T-helper 1 cell treated with Interleukin-12 subunit alpha and Interleukin-12 subunit beta and Interleukin-4 antibody, amounts not matched to agents 30 μg/mL and 1 μg/mL, for 36 hours (primary cell): Measurements from ENCODE around the gene XPO6.
"Not testable (repeated sequence)": the region's sequence is repeated elsewhere in the genome, so short reads cannot be mapped to it uniquely, and the experiment has no call there.

Experiments used
- H3K27ac Mint-ChIP-seq: one replicate; pipeline ENCODE4 v1.8.0; 2021; ENCODE audit warnings: mild to moderate bottlenecking, mixed read lengths
- H3K27me3 Mint-ChIP-seq: one replicate; pipeline ENCODE4 v1.8.0; 2021; ENCODE audit warnings: low read depth, mixed read lengths
- H3K36me3 Mint-ChIP-seq: one replicate; pipeline ENCODE4 v1.8.0; 2021; ENCODE audit warnings: low read depth, mixed read lengths
- H3K4me1 Mint-ChIP-seq: one replicate; pipeline ENCODE4 v1.8.0; 2021; ENCODE audit warnings: low read depth, mixed read lengths
- H3K4me3 Mint-ChIP-seq: one replicate; pipeline ENCODE4 v1.8.0; 2021; ENCODE audit warnings: mild to moderate bottlenecking, moderate library complexity, mixed read lengths
- H3K9me3 Mint-ChIP-seq: one replicate; pipeline ENCODE4 v1.8.0; 2021; ENCODE audit warnings: mixed read lengths

The XPO6 gene

GRCh38 chr16:28131743-28132393 lies 79.9 kb downstream of the XPO6 start:
- peaks cover 64% of the 10 kb centered on the region for H3K36me3 Mint-ChIP-seq
- peaks cover 17% of the 10 kb centered on the region for H3K4me1 Mint-ChIP-seq
- H3K4me3 Mint-ChIP-seq: no peak overlapping the region
- no peaks in the 10 kb centered on the region for H3K27me3 Mint-ChIP-seq
- H3K9me3 Mint-ChIP-seq: no peaks in the 10 kb centered on the region
- no peak overlapping the region for H3K27ac Mint-ChIP-seq

- Mint-ChIP-seq H3K27ac (no peak overlapping the region), H3K27me3 (no peaks in the 10 kb centered on the region), H3K4me3 (no peak overlapping the region), H3K9me3 (no peaks in the 10 kb centered on the region), H3K4me1 (peaks cover 12% of the 10 kb centered on the region), H3K36me3 (peaks cover 66% of the 10 kb centered on the region)
Measured at GRCh38 chr16:28131181-28131580, 80.6 kb downstream of the XPO6 start.

GRCh38 chr16:28130099-28131088 lies 81.4 kb downstream of the XPO6 start:
- H3K4me1 Mint-ChIP-seq: peaks cover 10% of the 10 kb centered on the region
- no peaks in the 10 kb centered on the region for H3K9me3 Mint-ChIP-seq
- H3K4me3 Mint-ChIP-seq: no peak overlapping the region
- H3K27me3 Mint-ChIP-seq: no peaks in the 10 kb centered on the region
- no peak overlapping the region for H3K27ac Mint-ChIP-seq
- H3K36me3 Mint-ChIP-seq: peaks cover 68% of the 10 kb centered on the region

- Mint-ChIP-seq H3K4me1 (peaks cover 9% of the 10 kb centered on the region), H3K27me3 (no peaks in the 10 kb centered on the region), H3K27ac (peak overlapping the region; percentile 12), H3K4me3 (no peak overlapping the region), H3K9me3 (no peaks in the 10 kb centered on the region), H3K36me3 (peaks cover 49% of the 10 kb centered on the region)
Measured at GRCh38 chr16:28126684-28127620, 84.8 kb downstream of the XPO6 start.

- Mint-ChIP-seq H3K4me3 (no peak overlapping the region), H3K36me3 (peaks cover 55% of the 10 kb centered on the region), H3K4me1 (peaks cover 13% of the 10 kb centered on the region), H3K27ac (no peak overlapping the region), H3K9me3 (no peaks in the 10 kb centered on the region), H3K27me3 (no peaks in the 10 kb centered on the region)
Measured at GRCh38 chr16:28125592-28125991, 86.2 kb downstream of the XPO6 start.

DNA sequence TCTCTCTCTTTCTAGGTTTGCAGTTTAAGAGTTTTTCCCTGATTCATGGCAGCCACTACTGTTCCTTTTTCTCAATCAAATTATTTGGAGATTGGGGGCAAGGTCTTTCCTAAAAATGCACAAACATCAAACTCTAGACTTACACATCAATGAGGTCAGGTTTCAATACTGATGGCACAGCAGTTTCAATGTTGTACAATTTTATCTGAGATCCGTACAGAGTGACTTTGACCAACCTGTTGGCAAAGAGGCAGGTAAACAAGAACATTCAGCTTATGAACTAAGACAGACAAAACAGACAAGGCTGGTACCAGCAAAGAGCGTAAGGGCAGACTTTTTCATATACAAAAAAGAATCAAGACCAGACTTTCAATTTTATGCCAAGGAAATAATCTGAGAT lies 90.2 kb downstream of the XPO6 start:
- no peaks in the 10 kb centered on the region for H3K9me3 Mint-ChIP-seq
- peaks cover 4% of the 10 kb centered on the region for H3K4me1 Mint-ChIP-seq
- H3K4me3 Mint-ChIP-seq: no peak overlapping the region
- H3K36me3 Mint-ChIP-seq: peaks cover 45% of the 10 kb centered on the region
- H3K27ac Mint-ChIP-seq: no peak overlapping the region
- no peaks in the 10 kb centered on the region for H3K27me3 Mint-ChIP-seq

DNA sequence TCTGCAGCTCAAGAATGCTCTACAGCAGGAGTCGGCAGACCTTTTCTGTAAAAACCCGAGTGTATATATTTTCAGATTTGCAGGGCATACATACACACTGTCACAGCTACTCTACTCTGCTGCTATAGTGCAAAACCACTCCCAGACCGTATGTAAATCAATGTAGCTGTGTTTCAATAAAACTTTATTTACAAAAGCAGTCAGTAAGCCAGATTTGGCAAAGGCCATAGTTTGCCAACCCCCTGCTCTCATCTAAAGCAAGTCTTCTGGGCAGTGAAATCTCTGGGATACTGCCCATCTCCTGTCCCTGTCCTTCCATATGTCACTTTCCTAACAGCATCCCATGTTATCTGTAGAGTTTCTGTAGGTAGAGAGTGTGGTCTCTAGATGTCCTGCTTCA lies 91.0 kb downstream of the XPO6 start:
- Mint-ChIP-seq H3K27ac (no peak overlapping the region), H3K4me1 (peaks cover 4% of the 10 kb centered on the region), H3K4me3 (no peak overlapping the region), H3K27me3 (no peaks in the 10 kb centered on the region), H3K9me3 (no peaks in the 10 kb centered on the region), H3K36me3 (peaks cover 50% of the 10 kb centered on the region)

GRCh38 chr16:28118637-28119036 lies 93.1 kb downstream of the XPO6 start:
- H3K4me1 Mint-ChIP-seq: peaks cover 4% of the 10 kb centered on the region
- H3K4me3 Mint-ChIP-seq: no peak overlapping the region
- H3K9me3 Mint-ChIP-seq: no peaks in the 10 kb centered on the region
- no peak overlapping the region for H3K27ac Mint-ChIP-seq
- H3K36me3 Mint-ChIP-seq: peaks cover 49% of the 10 kb centered on the region
- H3K27me3 Mint-ChIP-seq: no peaks in the 10 kb centered on the region

DNA sequence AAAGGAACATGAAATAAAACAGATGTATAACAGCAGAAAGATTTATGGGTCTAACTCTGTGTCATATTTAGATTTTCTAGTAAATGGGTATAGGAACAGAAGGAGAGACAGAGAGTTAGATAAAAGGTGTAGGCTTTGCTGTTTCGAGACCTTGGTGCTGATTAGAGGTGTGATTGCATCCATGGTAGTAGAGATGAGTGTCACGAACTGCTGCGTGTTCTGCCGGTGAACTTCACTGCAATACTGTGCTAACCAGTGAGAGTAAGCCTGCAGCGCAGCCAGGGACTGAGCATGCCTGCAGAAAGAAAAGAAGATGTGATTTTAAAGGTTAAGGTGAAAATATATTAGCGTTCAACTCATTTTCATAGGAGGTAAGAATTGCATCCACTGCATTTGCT lies 94.6 kb downstream of the XPO6 start:
- Mint-ChIP-seq H3K9me3 (no peaks in the 10 kb centered on the region), H3K27me3 (no peaks in the 10 kb centered on the region), H3K4me3 (no peak overlapping the region), H3K36me3 (peaks cover 58% of the 10 kb centered on the region), H3K27ac (no peak overlapping the region), H3K4me1 (peaks cover 9% of the 10 kb centered on the region)

- H3K4me3 Mint-ChIP-seq, H3K27me3 Mint-ChIP-seq, H3K4me1 Mint-ChIP-seq, H3K27ac Mint-ChIP-seq, H3K9me3 Mint-ChIP-seq: not testable (repeated sequence)
- H3K36me3 Mint-ChIP-seq: peaks cover 50% of the 10 kb centered on the region
Measured at GRCh38 chr16:28115866-28116265, 95.9 kb downstream of the XPO6 start.

GRCh38 chr16:28112908-28113307 lies 98.9 kb downstream of the XPO6 start:
- Mint-ChIP-seq H3K4me1 (peaks cover 19% of the 10 kb centered on the region), H3K27ac (peak overlapping the region; percentile 81), H3K9me3 (no peaks in the 10 kb centered on the region), H3K4me3 (peak overlapping the region; percentile 38), H3K27me3 (no peaks in the 10 kb centered on the region), H3K36me3 (peaks cover 52% of the 10 kb centered on the region)

DNA sequence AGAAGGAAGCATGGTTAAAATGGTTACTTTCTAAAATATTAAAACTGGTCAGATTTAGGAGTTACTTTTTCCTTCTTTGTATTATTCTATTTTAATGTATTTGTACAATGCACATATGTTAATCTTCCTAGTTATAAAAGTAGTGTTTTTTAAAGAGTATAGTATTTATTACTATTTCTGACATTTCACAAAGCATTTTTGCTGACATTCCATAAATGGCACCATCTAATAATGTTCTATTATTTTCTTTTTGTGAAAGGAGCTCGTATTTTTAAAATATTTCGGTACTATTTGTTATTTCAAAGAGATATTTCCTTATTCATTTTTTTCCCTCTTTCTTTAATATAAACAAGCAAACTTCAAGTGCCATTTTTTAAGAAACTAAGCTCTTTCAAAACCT lies 100.8 kb downstream of the XPO6 start:
- Mint-ChIP-seq H3K9me3 (no peaks in the 10 kb centered on the region), H3K36me3 (peaks cover 48% of the 10 kb centered on the region), H3K27ac (peak overlapping the region; percentile 5), H3K4me1 (peaks cover 19% of the 10 kb centered on the region), H3K27me3 (no peaks in the 10 kb centered on the region), H3K4me3 (no peak overlapping the region)

- H3K36me3 Mint-ChIP-seq: peaks cover 43% of the 10 kb centered on the region
- H3K27ac Mint-ChIP-seq: peak overlapping the region; percentile 5
- no peaks in the 10 kb centered on the region for H3K27me3 Mint-ChIP-seq
- no peak overlapping the region for H3K4me3 Mint-ChIP-seq
- no peaks in the 10 kb centered on the region for H3K9me3 Mint-ChIP-seq
- H3K4me1 Mint-ChIP-seq: peaks cover 19% of the 10 kb centered on the region
Measured at GRCh38 chr16:28110479-28110878, 101.3 kb downstream of the XPO6 start.

- Mint-ChIP-seq H3K4me3 (no peak overlapping the region), H3K36me3 (peaks cover 43% of the 10 kb centered on the region), H3K9me3 (no peaks in the 10 kb centered on the region), H3K27me3 (no peaks in the 10 kb centered on the region), H3K4me1 (peaks cover 19% of the 10 kb centered on the region), H3K27ac (no peak overlapping the region)
Measured at GRCh38 chr16:28110074-28110473, 101.7 kb downstream of the XPO6 start.
